ENCODE results near the gene FNBP1L.
"Not testable (repeated sequence)": the region's sequence is repeated elsewhere in the genome, so short reads cannot be mapped to it uniquely, and the experiment has no call there.

FNBP1L gene

GRCh38 chr1:93542398-93542797, 94.5 kb downstream of the FNBP1L start:
- DNase-seq (ENCODE audit: insufficient read length) (no peak), FAIRE-seq (no peak)
- TF ChIP-seq TAF1 (IDR thresholded peaks at IDR 0.05; ENCODE audit: borderline replicate concordance, low read depth, low read length) (no peak), POLR2A (IDR thresholded peaks at IDR 0.05; ENCODE audit: low read depth, low read length) (no peak), POLR2AphosphoS5 (IDR thresholded peaks at IDR 0.05; ENCODE audit: low read depth, low read length) (no peak)

- no peak for DNase-seq (ENCODE audit: insufficient read length)
- no peak for FAIRE-seq
- TF ChIP-seq TAF1 (IDR thresholded peaks at IDR 0.05; ENCODE audit: borderline replicate concordance, low read depth, low read length) (no peak), POLR2A (IDR thresholded peaks at IDR 0.05; ENCODE audit: low read depth, low read length) (no peak), POLR2AphosphoS5 (IDR thresholded peaks at IDR 0.05; ENCODE audit: low read depth, low read length) (no peak)
Observed at GRCh38 chr1:93546162-93546863, 98.4 kb downstream of the FNBP1L start.

GRCh38 chr1:93549131-93549530, 101.2 kb downstream of the FNBP1L start:
- DNase-seq (ENCODE audit: insufficient read length) (no peak), FAIRE-seq (no peak)
- no peak for TF ChIP-seq POLR2AphosphoS5 (IDR thresholded peaks at IDR 0.05; ENCODE audit: low read depth, low read length)
- no peak for TF ChIP-seq TAF1 (IDR thresholded peaks at IDR 0.05; ENCODE audit: borderline replicate concordance, low read depth, low read length)
- TF ChIP-seq POLR2A (IDR thresholded peaks at IDR 0.05; ENCODE audit: low read depth, low read length) = no peak

DNA sequence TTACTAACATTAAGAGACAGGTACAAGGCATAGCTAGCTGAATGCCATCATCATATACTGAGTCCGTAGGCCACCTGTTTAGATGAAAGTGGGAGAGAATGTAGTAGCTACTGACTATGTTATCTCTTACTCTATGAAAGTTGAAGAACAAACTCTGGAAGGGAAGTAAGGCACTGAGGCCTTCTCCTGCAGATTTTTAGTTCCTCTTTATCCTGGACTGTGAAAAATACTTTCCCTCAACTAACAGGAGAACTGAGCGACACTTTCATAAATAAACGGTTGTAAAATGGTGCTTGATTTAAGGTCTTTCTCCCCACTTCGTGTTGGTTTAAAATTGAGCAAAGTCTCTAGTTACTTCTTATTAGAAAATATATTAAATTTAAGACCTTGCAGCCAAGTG, 101.9 kb downstream of the FNBP1L start:
- no peak for FAIRE-seq
- DNase-seq (ENCODE audit: insufficient read length) = no peak
- no peak for TF ChIP-seq TAF1 (IDR thresholded peaks at IDR 0.05; ENCODE audit: borderline replicate concordance, low read depth, low read length)
- no peak for TF ChIP-seq POLR2A (IDR thresholded peaks at IDR 0.05; ENCODE audit: low read depth, low read length)
- TF ChIP-seq POLR2AphosphoS5 (IDR thresholded peaks at IDR 0.05; ENCODE audit: low read depth, low read length) = no peak

GRCh38 chr1:93552741-93553455, 105.0 kb downstream of the FNBP1L start:
- DNase-seq (ENCODE audit: insufficient read length) (no peak), FAIRE-seq (no peak)
- TF ChIP-seq POLR2AphosphoS5 (IDR thresholded peaks at IDR 0.05; ENCODE audit: low read depth, low read length) (no peak), TAF1 (IDR thresholded peaks at IDR 0.05; ENCODE audit: borderline replicate concordance, low read depth, low read length) (no peak), POLR2A (IDR thresholded peaks at IDR 0.05; ENCODE audit: low read depth, low read length) (no peak)

GRCh38 chr1:93553886-93554490, 106.1 kb downstream of the FNBP1L start:
- not testable (repeated sequence) for DNase-seq (ENCODE audit: insufficient read length); FAIRE-seq

DNA sequence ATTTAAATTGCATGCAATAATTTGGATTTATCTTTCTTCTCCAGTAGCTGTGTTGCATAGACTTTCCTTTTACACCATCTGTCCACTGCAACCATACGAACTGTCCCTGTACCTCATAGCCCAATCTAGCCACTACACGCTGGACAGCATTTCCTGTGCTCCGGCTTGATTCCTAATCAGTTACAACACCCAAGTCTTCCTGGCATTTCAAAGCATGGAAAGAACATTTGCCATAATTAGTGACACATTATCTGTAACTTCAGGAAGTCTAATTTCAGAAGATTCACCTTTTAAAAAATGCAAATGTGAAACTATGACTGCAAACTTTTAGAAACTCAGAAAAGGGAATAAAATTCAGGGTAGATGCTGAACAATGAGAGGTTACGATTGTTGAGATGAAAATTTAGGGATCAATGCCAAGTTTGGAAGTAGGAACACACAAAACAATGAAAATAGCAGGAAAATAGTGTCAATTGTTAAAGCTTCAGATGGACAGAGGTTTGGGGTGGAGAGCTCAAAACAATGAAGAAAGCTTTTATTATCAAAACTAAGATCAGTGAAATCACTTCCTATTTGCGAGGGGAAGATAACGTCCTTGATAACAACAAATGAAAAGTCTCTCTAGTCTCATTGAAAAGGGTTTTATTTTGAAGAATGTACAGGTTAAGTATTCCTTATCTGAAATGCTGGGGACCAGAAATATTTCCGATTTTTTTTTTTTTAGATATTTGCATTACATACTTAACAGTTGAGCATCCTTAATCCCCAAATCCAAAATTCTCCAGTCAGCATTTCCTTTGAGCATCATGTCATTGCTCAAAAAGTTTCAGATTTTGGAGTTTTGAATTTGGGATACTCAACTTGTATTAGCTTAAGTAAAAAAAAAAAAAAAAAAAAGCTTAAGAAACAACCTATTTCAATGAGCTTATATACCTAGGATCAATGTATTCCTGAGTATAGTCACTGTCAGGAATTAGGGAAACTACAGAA, 107.3 kb downstream of the FNBP1L start:
- no peak for DNase-seq (ENCODE audit: insufficient read length)
- TF ChIP-seq POLR2AphosphoS5 (IDR thresholded peaks at IDR 0.05; ENCODE audit: low read depth, low read length) (no peak), TAF1 (IDR thresholded peaks at IDR 0.05; ENCODE audit: borderline replicate concordance, low read depth, low read length) (no peak), POLR2A (IDR thresholded peaks at IDR 0.05; ENCODE audit: low read depth, low read length) (no peak)
- FAIRE-seq = no peak

DNA sequence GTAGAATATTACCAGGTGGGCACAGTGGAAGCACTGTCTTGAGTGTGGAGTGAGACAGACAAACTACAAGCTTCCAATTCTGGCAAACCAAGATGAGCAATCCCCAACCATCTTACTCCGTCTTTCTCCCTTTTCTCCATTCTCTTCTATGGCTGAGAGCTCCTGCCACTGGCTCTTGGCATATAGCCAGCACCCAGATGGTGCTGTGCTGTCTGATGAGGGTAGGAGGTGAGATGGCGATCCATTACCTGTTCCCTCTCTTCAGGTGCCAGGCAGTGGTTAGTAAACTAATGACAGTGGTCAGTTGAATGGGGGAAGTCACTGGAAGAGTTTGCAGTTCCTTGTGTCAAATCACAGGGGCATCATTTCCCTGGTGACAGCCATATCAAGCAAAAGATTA, 108.4 kb downstream of the FNBP1L start:
- TF ChIP-seq POLR2A (IDR thresholded peaks at IDR 0.05; ENCODE audit: low read depth, low read length) = no peak
- DNase-seq (ENCODE audit: insufficient read length) (no peak), FAIRE-seq (no peak)

DNA sequence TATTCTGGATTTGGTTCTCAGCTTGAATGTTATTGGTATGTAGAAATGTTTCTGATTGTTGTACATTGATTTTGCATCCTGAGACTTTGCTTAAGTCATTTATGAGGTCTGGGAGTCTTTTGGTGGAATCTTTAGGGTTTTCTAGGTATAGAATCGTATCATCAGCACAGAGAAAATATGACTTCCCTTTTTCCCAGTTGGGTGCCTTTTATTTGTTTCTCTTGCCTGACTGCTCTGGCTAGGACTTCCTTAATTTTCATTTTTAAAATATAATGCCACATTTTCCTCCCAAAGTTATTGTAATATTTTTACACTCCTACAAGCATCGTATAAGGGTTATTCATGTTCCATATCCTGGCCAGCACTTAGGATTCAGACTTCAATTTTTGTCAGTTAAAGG, 111.1 kb downstream of the FNBP1L start:
- FAIRE-seq (no peak), DNase-seq (ENCODE audit: insufficient read length) (no peak)
- TF ChIP-seq TAF1 (IDR thresholded peaks at IDR 0.05; ENCODE audit: borderline replicate concordance, low read depth, low read length) (no peak), POLR2AphosphoS5 (IDR thresholded peaks at IDR 0.05; ENCODE audit: low read depth, low read length) (no peak), POLR2A (IDR thresholded peaks at IDR 0.05; ENCODE audit: low read depth, low read length) (no peak)

DNA sequence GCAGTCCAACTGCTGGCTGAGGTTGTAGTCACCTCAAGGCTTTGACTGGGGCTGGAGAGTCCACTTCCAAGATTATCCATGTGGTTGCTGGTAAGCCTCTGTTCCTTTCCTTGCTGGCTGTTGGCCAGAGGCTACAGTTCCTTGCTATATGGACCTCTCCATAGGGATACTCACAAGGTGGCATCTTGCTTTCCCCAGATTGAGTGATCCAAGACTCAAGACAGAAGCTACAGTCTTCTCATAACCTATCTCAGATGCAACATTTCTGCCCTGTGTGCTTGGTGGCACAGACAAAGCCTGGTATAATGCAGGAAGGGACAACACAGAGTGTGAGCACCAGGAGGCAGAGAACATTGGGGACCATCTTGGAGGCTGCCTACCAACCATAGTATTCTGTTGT, 111.8 kb downstream of the FNBP1L start:
- FAIRE-seq (no peak), DNase-seq (ENCODE audit: insufficient read length) (no peak)
- TF ChIP-seq TAF1 (IDR thresholded peaks at IDR 0.05; ENCODE audit: borderline replicate concordance, low read depth, low read length) (no peak), POLR2AphosphoS5 (IDR thresholded peaks at IDR 0.05; ENCODE audit: low read depth, low read length) (no peak), POLR2A (IDR thresholded peaks at IDR 0.05; ENCODE audit: low read depth, low read length) (no peak)

DNA sequence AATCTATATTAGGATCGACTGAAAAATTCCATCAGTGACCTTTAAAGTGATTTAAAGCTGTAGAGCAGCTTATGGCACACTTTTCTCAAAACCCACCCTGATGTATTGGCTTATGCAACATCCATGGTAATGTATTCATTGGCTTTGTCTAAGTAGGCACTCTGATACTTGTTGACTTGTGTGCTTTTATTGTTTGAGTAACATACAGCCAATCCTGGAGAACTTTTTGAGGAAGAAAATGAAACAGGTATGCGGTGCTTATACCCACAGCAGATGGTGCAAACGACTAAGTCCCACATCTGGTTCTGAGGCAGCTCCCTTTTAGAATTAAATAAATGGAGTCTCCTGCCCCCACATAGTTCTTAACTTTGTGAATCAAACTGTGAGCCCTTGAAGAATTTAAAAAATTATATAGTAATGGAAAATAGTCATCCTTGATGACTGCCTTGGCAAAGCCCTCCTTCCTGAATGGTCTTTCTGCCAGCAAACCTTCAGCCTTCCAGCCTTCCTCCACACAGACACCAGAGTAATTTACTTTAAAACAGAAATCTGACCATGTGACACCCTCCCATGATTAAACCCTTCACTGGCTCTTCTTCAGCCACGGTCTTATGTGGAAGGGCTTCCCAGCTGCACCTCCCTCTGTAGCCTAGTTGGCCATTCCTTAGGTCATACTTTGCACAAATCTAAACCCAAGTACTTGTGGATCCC, 117.7 kb downstream of the FNBP1L start:
- FAIRE-seq = no peak
- TF ChIP-seq TAF1 (IDR thresholded peaks at IDR 0.05; ENCODE audit: borderline replicate concordance, low read depth, low read length) (no peak), POLR2A (IDR thresholded peaks at IDR 0.05; ENCODE audit: low read depth, low read length) (no peak)
- DNase-seq (ENCODE audit: insufficient read length) = no peak

Measured in GM12892 (cell line).